AG04450 (cell line): ENCODE measurements around the gene KIF25. TPM values are rescaled to one million over a fixed set of nuclear protein-coding genes. Genes with fewer than 3 reads are reported as not detected.

Source experiments
- CTCF ChIA-PET: fragments of 300-600, 350-600 bp; formaldehyde crosslinking; extraction: SDS; loops from one replicate; lab custom pipeline; 2022; ENCODE audit warnings: antibody characterized with exemption, inconsistent platforms; lab: Charles Lee
- POLR2A ChIA-PET: fragments of 350-600 bp; formaldehyde crosslinking; extraction: SDS; loops from one replicate; lab custom pipeline; 2021; ENCODE audit warnings: antibody characterized with exemption, inconsistent platforms; lab: Yijun Ruan, JAX
- DNase-seq: peaks from one replicate; pipeline ENCODE4 v3.0.0-alpha.2; 2011; ENCODE audit warnings: low read depth, low spot score
- H3K27ac ChIP-seq: one replicate; pipeline ENCODE4 v1.5.1; 2012; ENCODE audit warnings: low read depth, low read length, control low read depth
- H3K27me3 ChIP-seq: one replicate; pipeline ENCODE4 v1.6.0; 2012; ENCODE audit warnings: low read length; ENCODE audit not compliant: control insufficient read depth, insufficient read depth
- H3K4me3 ChIP-seq: 2 replicates; pipeline ENCODE4 v1.5.1; 2011; ENCODE audit warnings: mild to moderate bottlenecking, low read depth, low read length, control low read depth
- H3K9me3 ChIP-seq: 2 replicates; pipeline ENCODE4 v1.5.1; 2012; ENCODE audit warnings: low read length; ENCODE audit not compliant: control insufficient read depth, insufficient read depth
- CTCF ChIP-seq: IDR thresholded peaks from 2 replicates; pipeline ENCODE4 v1.5.1; 2011; ENCODE audit warnings: low read depth, low read length, control low read depth, inconsistent platforms
- polyA plus RNA-seq: library from polyadenylated mRNA; depleted of rRNA; stranded (reverse); fragments of >200 nt; gene quantifications from 2 replicates; pipeline ENCODE4 v1.2.3, GENCODE V29; 2011

The KIF25 gene
- polyA plus RNA-seq, 1 experiment: not detected

DNA sequence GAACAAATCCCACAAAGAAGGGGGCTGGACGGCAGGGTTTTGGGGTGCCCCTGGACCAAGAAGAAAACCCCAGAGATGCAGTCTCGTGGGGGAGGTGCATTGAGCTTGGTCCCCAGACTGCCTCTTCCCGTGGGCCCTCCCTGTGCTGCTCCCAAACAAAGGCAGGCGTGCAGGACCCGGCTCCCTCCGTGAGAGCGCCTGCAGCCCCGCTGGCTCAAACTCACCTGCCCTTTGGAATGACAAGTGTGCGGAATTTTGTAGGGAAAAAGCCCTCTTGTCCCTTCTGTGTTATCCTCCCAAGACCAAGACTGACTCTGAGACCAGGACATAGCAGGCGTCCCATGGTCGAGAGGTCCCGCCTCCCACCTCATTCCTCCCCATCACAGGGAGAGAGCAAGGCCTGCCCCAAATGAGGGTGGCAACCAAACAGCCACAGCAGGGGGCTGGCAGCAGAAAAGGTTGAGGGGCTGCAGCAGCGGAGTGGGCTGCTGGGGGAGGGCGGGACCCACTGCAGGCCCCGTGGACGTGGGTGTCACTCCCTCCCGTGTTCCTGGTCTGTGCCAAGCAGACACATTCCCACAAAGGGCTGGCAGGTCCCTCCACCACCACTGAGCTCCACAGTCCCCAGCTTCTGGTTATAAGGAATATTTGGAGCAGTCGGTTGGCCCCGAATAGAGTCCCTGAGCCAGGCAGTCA lies 87.1 kb downstream of the KIF25 start:
- Histone ChIP-seq H3K27ac (no peak overlapping the region), H3K4me3 (no peak overlapping the region), H3K9me3 (peaks cover 32% of the 10 kb centered on the region), H3K27me3 (peaks cover 2% of the 10 kb centered on the region)
- no peak for DNase-seq
- POLR2A ChIA-PET: no interaction called here
- TF ChIP-seq CTCF: no peak
- CTCF ChIA-PET: no interaction called here

- Histone ChIP-seq H3K27me3 (peaks cover 2% of the 10 kb centered on the region), H3K4me3 (no peak overlapping the region), H3K9me3 (peaks cover 32% of the 10 kb centered on the region; the same call in 1 of the 2 replicates), H3K27ac (no peak overlapping the region)
- ChIA-PET CTCF (no interaction called here), POLR2A (no interaction called here)
- no peak for TF ChIP-seq CTCF
- no peak for DNase-seq
These were observed 88.6 kb downstream of the KIF25 start for GRCh38 chr6:168086066-168086465.

DNA sequence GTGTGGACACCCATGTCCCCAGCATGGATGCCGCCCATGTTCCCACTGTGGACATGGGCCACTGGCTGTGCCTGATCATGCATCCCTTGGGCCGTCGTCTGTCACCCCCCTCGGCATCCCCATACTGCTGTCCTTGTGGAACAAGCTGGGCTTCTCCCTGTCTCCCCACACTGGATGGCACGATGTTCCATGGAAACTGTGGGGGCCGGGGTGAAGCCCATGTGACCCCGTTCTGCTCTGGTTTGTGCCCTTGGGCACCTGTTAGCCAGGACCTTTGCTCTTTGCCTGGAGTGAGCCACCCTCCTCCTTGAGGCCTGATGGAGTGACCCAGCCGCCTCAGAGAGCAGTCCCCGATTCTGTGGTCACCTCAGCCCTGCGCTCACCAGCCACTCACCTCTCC lies 89.1 kb downstream of the KIF25 start:
- Histone ChIP-seq H3K27me3 (peaks cover 2% of the 10 kb centered on the region), H3K4me3 (no peak overlapping the region), H3K27ac (no peak overlapping the region), H3K9me3 (peaks cover 37% of the 10 kb centered on the region; the same call in 1 of the 2 replicates)
- TF ChIP-seq CTCF: no peak
- CTCF ChIA-PET: no interaction called here
- no peak for DNase-seq
- POLR2A ChIA-PET: no interaction called here

- Histone ChIP-seq H3K9me3 (peaks cover 40% of the 10 kb centered on the region), H3K4me3 (no peak overlapping the region), H3K27ac (no peak overlapping the region), H3K27me3 (peaks cover 2% of the 10 kb centered on the region)
- TF ChIP-seq CTCF: no peak
- DNase-seq: no peak
- POLR2A ChIA-PET: no interaction called here
- CTCF ChIA-PET: no interaction called here
These were observed 90.1 kb downstream of the KIF25 start for GRCh38 chr6:168087436-168088160.
